HepG2 (cell line): ENCODE measurements around the gene PSMD2. TPM values are rescaled to one million over a fixed set of nuclear protein-coding genes. Genes with fewer than 3 reads are reported as not detected.

Source experiments
- ATAC-seq: fragments of 200-7000 bp; cut with Tn5 transposase; 3 replicates; pipeline ENCODE4 v1.9.1; 2020; ENCODE audit warnings: mild to moderate bottlenecking, moderate library complexity
- BruUV-seq: library from RNA; stranded (reverse); fragments of 400-500 nt; replicated peaks from 2 replicates; lab custom pipeline; 2021; lab: Mats Ljungman, UMichigan
- CTCF ChIA-PET: fragments of 300-600 bp; formaldehyde crosslinking; extraction: SDS; loops from one replicate; lab custom pipeline; 2021; ENCODE audit warnings: low total read pairs, inconsistent platforms, low intra/inter-chr PET ratio; lab: Yijun Ruan, JAX
- POLR2A ChIA-PET: fragments of 350-600 bp; sonication (Branson Sonifier 250); formaldehyde crosslinking; loops from one replicate; lab custom pipeline; 2020; ENCODE audit warnings: antibody characterized with exemption, inconsistent platforms; lab: Yijun Ruan, JAX
- DNase-seq: peaks from one replicate; pipeline ENCODE4 v3.0.0-alpha.2; 2015; ENCODE audit warnings: low spot score
- FAIRE-seq: peaks from 3 replicates; lab custom pipeline; 2011; peaks lifted over from hg19 to GRCh38; lab: Jason Lieb, UNC
- H2AFZ ChIP-seq: one replicate; pipeline ENCODE4 v1.6.1; 2011; ENCODE audit warnings: low read length, inconsistent platforms
- H3K27ac ChIP-seq: fragments of 300-600 bp; 3 replicates; pipeline ENCODE4 v1.8.0; 2011; ENCODE audit warnings: mixed run types, mild to moderate bottlenecking, mixed read lengths, low read length, inconsistent platforms; ENCODE audit not compliant: insufficient read depth; ENCODE audit errors: extremely low read length
- H3K27me3 ChIP-seq, 2 experiments: fragments of 200-600 bp in 1 of 2; 2 replicates in 1 of 2; 3 replicates in 1 of 2; pipeline versions ENCODE4 v1.6.0 to v1.8.0; 2011; ENCODE audit warnings: low read length in 2 of 2, mild to moderate bottlenecking in 2 of 2, moderate library complexity in 2 of 2, inconsistent platforms in 1 of 2; ENCODE audit not compliant: insufficient read depth in 2 of 2, control insufficient read depth in 1 of 2
- H3K36me3 ChIP-seq, 2 experiments: fragments of 200-600 bp in 1 of 2; replicated peaks in 1 of 2; 2 replicates in 1 of 2; 3 replicates in 1 of 2; pipeline versions ENCODE4 v1.5.1 to v1.8.0; 2011; ENCODE audit warnings: low read length in 2 of 2, inconsistent platforms in 1 of 2; ENCODE audit not compliant: insufficient read depth in 2 of 2, control insufficient read depth in 1 of 2
- H3K4me1 ChIP-seq: 2 replicates; pipeline ENCODE4 v1.5.1; 2012; ENCODE audit warnings: low read length, inconsistent platforms; ENCODE audit not compliant: insufficient read depth
- H3K4me2 ChIP-seq: 2 replicates; pipeline ENCODE4 v1.6.0; 2011; ENCODE audit warnings: low read depth, low read length, inconsistent platforms
- H3K4me3 ChIP-seq, 3 experiments: fragments of 200-600 bp in 1 of 3; sonication (generic), shearing (Covaris generic) in 1 of 3; replicated peaks in 1 of 3; 2 replicates each; pipeline ENCODE4 v1.5.1; 2011 to 2016; ENCODE audit warnings: low read length in 3 of 3, inconsistent platforms in 2 of 3, low read depth in 2 of 3, mild to moderate bottlenecking in 2 of 3, control low read depth in 1 of 3, mixed read lengths in 1 of 3; ENCODE audit not compliant: insufficient read depth in 1 of 3
- H3K79me2 ChIP-seq: one replicate; pipeline ENCODE4 v1.6.1; 2011; ENCODE audit warnings: low read length, inconsistent platforms; ENCODE audit not compliant: insufficient read depth
- H3K9ac ChIP-seq: 2 replicates; pipeline ENCODE4 v1.6.0; 2011; ENCODE audit warnings: mild to moderate bottlenecking, low read depth, low read length, inconsistent platforms; ENCODE audit not compliant: insufficient read depth
- H3K9me3 ChIP-seq: 2 replicates; pipeline ENCODE4 v1.5.1; 2012; ENCODE audit warnings: mild to moderate bottlenecking, low read length
- H4K20me1 ChIP-seq: 2 replicates; pipeline ENCODE4 v1.6.0; 2011; ENCODE audit warnings: inconsistent platforms, mild to moderate bottlenecking, low read length, moderate library complexity; ENCODE audit not compliant: insufficient read depth
- PATZ1 ChIP-seq: sonication (generic); formaldehyde crosslinking; IDR thresholded peaks from 2 replicates; pipeline ENCODE4 v1.4.0; 2020; ENCODE audit warnings: missing genetic modification reagents
- SNAPC2 ChIP-seq: sonication (generic); formaldehyde crosslinking; IDR thresholded peaks from 2 replicates; pipeline ENCODE4 v1.8.1; 2022; ENCODE audit warnings: mild to moderate bottlenecking, missing genetic modification reagents
- ZNF468 ChIP-seq: sonication (generic); formaldehyde crosslinking; IDR thresholded peaks from 2 replicates; pipeline ENCODE4 v1.8.0; 2022; ENCODE audit warnings: mild to moderate bottlenecking, moderate library complexity, missing genetic modification reagents
- ZNF740 ChIP-seq: sonication (generic); formaldehyde crosslinking; IDR thresholded peaks from 2 replicates; pipeline ENCODE4 v1.4.0; 2020; ENCODE audit warnings: missing genetic modification reagents
- WGBS: methylation state at CpG from one replicate; pipeline ENCODE4 v1.1.6; 2017; ENCODE audit warnings: low lambda C conversion rate; 5-methylcytosine and 5-hydroxymethylcytosine counted together
- in situ Hi-C: cut with HindIII; loops from 2 replicates; pipeline ENCODE4 v1.10.0; 2017; ENCODE audit warnings: low pct_unique_long_range_greater_than_20kb; ENCODE audit not compliant: extremely low pct_ligation_motif_present
- intact Hi-C: fragments of 100-400 bp; cut with micrococcal nuclease; formaldehyde crosslinking; loops from one replicate; pipeline ENCODE4 v1.10.0; 2022; ENCODE audit not compliant: unreplicated experiment
- polyA plus RNA-seq, 8 experiments: library from polyadenylated mRNA; depleted of rRNA in 3 of 8; stranded (reverse) in 7 of 8; unstranded in 1 of 8; fragments of >200 nt; fragmentation: Illumina TruSeq in 4 of 8; extraction: Trizol in 4 of 8; gene quantifications; 2 replicates each; pipeline versions ENCODE4 v1.2.1 to v1.2.3, GENCODE V29; 2011 to 2016; ENCODE audit warnings: low read depth in 4 of 8, missing spikeins in 1 of 8, mixed read lengths in 1 of 8; ENCODE audit not compliant: insufficient read depth in 1 of 8
- total RNA-seq, 5 experiments: library from RNA; depleted of rRNA; stranded (reverse); fragments of >200 nt; fragmentation: Illumina TruSeq; extraction: Trizol; gene quantifications; 2 replicates each; pipeline ENCODE4 v1.2.3, GENCODE V29; 2016; ENCODE audit warnings: low read depth in 1 of 5

The PSMD2 gene
- total and polyA plus RNA-seq, 2 of the 13 experiments (the other 11 are each of a cell fraction or from before 2014, with no cell fraction given): 125 to 200 TPM

GRCh38 chr3:184354754-184355153 is 55.7 kb downstream of the PSMD2 start:
- in situ Hi-C loops: loop anchor here (5.0 kb wide), 1 partner anchor 188 kb away; no protein-coding TSS in a partner anchor
- ATAC-seq: peak; percentile 15
- POLR2A ChIA-PET: no interaction called here

More at GRCh38 chr3:184354754-184355153, 55.7 kb downstream of the PSMD2 start:
- no peak overlapping the region for H3K9ac ChIP-seq
- H2AFZ ChIP-seq: no peak overlapping the region
- TF ChIP-seq ZNF740 (CRISPR knock-in tag) (0 out of 2 replicates have a peak, but pooled peaks have one; percentile 7), ZNF468 (CRISPR knock-in tag) (no peak), SNAPC2 (CRISPR knock-in tag) (no peak), PATZ1 (0 out of 2 replicates have a peak, but pooled peaks have one; percentile 9)
- WGBS: 71% methylated on average over 4 of the region's 8 CpGs
- BruUV-seq: no TSS peak
- peaks cover 15 to 59% of the 10 kb centered on the region in 2 experiments; a peak in 4 of 5 replicates for H3K36me3 ChIP-seq
- H3K4me2 ChIP-seq: no peak overlapping the region
- intact Hi-C loops: no loop called here
- CTCF ChIA-PET: interaction anchor here (1.6 to 2.1 kb wide), 2 partner anchors 17 to 189 kb away, joined by 5 to 7 read pairs; no protein-coding TSS in a partner anchor
- FAIRE-seq (no peak), DNase-seq (no peak)
- H3K4me3 ChIP-seq: no peak overlapping the region
- no peaks in the 10 kb centered on the region for H4K20me1 ChIP-seq
- H3K79me2 ChIP-seq: no peaks in the 10 kb centered on the region
- no peaks in the 10 kb centered on the region for H3K9me3 ChIP-seq
- H3K27ac ChIP-seq: no peak overlapping the region
- H3K27me3 ChIP-seq: no peaks in the 10 kb centered on the region
- peaks cover 28% of the 10 kb centered on the region for H3K4me1 ChIP-seq
